Hepatocyte (in vitro differentiated cells): ENCODE results near the gene ADSL. TPM values are rescaled to one million over a fixed set of nuclear protein-coding genes. Genes with fewer than 3 reads are reported as not detected.
A peak's percentile ranks its signal among the peaks of the same experiment; 100 is the strongest.

Experiments used
- DNase-seq: peaks from one replicate; pipeline ENCODE4 v3.0.0-alpha.2; 2016; ENCODE audit warnings: low spot score
- H2AFZ ChIP-seq: fragments of 200-600 bp; sonication (generic); 2 replicates; pipeline ENCODE4 v1.6.0; 2016; ENCODE audit warnings: antibody characterized with exemption, mild to moderate bottlenecking
- H3K27ac ChIP-seq: fragments of 200-600 bp; sonication (generic); 2 replicates; pipeline ENCODE4 v1.5.1; 2016; ENCODE audit warnings: mild to moderate bottlenecking
- H3K27me3 ChIP-seq: fragments of 200-600 bp; sonication (generic); 2 replicates; pipeline ENCODE4 v1.6.1; 2016
- H3K36me3 ChIP-seq: fragments of 200-600 bp; sonication (generic); replicated peaks from 2 replicates; pipeline ENCODE4 v1.5.1; 2016; ENCODE audit warnings: low read depth; ENCODE audit not compliant: insufficient read depth
- H3K4me1 ChIP-seq: fragments of 200-600 bp; sonication (generic); 2 replicates; pipeline ENCODE4 v1.5.1; 2016; ENCODE audit warnings: mild to moderate bottlenecking, moderate library complexity; ENCODE audit not compliant: insufficient read depth
- H3K4me2 ChIP-seq: fragments of 200-600 bp; sonication (generic); 2 replicates; pipeline ENCODE4 v1.6.0; 2016
- H3K4me3 ChIP-seq: fragments of 200-600 bp; sonication (generic); 2 replicates; pipeline ENCODE4 v1.5.1; 2016; ENCODE audit warnings: mild to moderate bottlenecking
- H3K79me2 ChIP-seq: fragments of 200-600 bp; sonication (generic); 2 replicates; pipeline ENCODE4 v1.6.0; 2017; ENCODE audit warnings: mild to moderate bottlenecking
- H3K9me2 ChIP-seq: fragments of 200-600 bp; sonication (generic); replicated peaks from 2 replicates; pipeline ENCODE4 v1.6.0; 2017; ENCODE audit warnings: mild to moderate bottlenecking; ENCODE audit not compliant: insufficient read depth
- H3K9me3 ChIP-seq: fragments of 200-600 bp; sonication (generic); 2 replicates; pipeline ENCODE4 v1.5.1; 2016; ENCODE audit warnings: low read depth, mild to moderate bottlenecking
- H4K20me1 ChIP-seq: fragments of 200-600 bp; sonication (generic); 2 replicates; pipeline ENCODE4 v1.6.0; 2016; ENCODE audit warnings: mild to moderate bottlenecking; ENCODE audit not compliant: insufficient read depth, poor library complexity, severe bottlenecking
- EZH2 ChIP-seq: fragments of 200-600 bp; sonication (generic); IDR thresholded peaks from 2 replicates; pipeline ENCODE4 v1.6.1; 2016; ENCODE audit warnings: antibody characterized with exemption, mild to moderate bottlenecking, borderline replicate concordance
- EZH2phosphoT487 ChIP-seq: fragments of 200-600 bp; sonication (generic); IDR thresholded peaks from one replicate; pipeline ENCODE4 v1.6.1; 2018; ENCODE audit warnings: antibody characterized with exemption, mild to moderate bottlenecking, low read depth, moderate library complexity; ENCODE audit not compliant: unreplicated experiment, severe bottlenecking
- WGBS: methylation state at CpG from one replicate; pipeline ENCODE4 v1.1.6; 2016; ENCODE audit warnings: low lambda C conversion rate; ENCODE audit errors: missing lambda C conversion rate; 5-methylcytosine and 5-hydroxymethylcytosine counted together
- polyA plus RNA-seq: library from polyadenylated mRNA; unstranded; fragments of >200 nt; fragmentation: Nextera tagmentation; extraction: Ambion mirVana; gene quantifications from 2 replicates; pipeline ENCODE4 v1.2.1, GENCODE V29; 2016
- total RNA-seq: library from RNA; depleted of rRNA; stranded (reverse); fragments of >200 nt; gene quantifications from 2 replicates; pipeline ENCODE4 v1.2.3, GENCODE V29; 2014
- TF ChIP-seq, protein P1 (sequence below): fragments of 200-600 bp; sonication (generic); IDR thresholded peaks from 2 replicates; pipeline ENCODE4 v1.5.1; 2016; ENCODE audit warnings: antibody characterized with exemption, mild to moderate bottlenecking; ENCODE audit not compliant: poor library complexity

Gene ADSL
- total and polyA plus RNA-seq, 2 experiments from 2014 or later: 54.8 to 81.8 TPM

DNA sequence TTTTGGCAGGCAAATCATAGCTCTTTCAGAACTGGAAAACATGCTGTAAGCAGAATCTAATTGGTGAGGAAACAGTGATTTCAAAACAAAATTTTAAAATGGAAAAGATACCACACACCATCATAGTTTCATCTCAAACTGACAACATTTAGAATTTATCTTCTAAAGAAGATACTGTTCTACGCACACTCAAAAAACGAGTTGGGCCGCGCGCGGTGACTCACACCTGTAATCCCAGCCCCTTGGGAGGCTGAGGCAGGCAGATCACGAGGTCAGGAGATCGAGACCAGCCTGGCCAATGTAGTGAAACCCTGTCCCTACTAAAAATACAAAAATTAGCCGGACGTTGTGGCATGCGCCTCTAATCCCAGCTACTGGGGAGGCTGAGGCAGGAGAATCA is 44.2 kb upstream of the ADSL start:
- Histone ChIP-seq H3K4me1 (no peaks in the 10 kb centered on the region), H3K79me2 (no peaks in the 10 kb centered on the region), H3K27ac (no peak overlapping the region), H3K4me2 (no peak overlapping the region), H3K9me2 (no peaks in the 10 kb centered on the region), H3K4me3 (no peak overlapping the region), H3K9me3 (no peaks in the 10 kb centered on the region), H4K20me1 (no peaks in the 10 kb centered on the region), H3K36me3 (no peaks in the 10 kb centered on the region), H2AFZ (no peak overlapping the region), H3K27me3 (no peaks in the 10 kb centered on the region)
- WGBS: 98% methylated on average over 11 of the region's 11 CpGs
- TF ChIP-seq, protein P1, sequence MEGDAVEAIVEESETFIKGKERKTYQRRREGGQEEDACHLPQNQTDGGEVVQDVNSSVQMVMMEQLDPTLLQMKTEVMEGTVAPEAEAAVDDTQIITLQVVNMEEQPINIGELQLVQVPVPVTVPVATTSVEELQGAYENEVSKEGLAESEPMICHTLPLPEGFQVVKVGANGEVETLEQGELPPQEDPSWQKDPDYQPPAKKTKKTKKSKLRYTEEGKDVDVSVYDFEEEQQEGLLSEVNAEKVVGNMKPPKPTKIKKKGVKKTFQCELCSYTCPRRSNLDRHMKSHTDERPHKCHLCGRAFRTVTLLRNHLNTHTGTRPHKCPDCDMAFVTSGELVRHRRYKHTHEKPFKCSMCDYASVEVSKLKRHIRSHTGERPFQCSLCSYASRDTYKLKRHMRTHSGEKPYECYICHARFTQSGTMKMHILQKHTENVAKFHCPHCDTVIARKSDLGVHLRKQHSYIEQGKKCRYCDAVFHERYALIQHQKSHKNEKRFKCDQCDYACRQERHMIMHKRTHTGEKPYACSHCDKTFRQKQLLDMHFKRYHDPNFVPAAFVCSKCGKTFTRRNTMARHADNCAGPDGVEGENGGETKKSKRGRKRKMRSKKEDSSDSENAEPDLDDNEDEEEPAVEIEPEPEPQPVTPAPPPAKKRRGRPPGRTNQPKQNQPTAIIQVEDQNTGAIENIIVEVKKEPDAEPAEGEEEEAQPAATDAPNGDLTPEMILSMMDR: no peak
- TF ChIP-seq EZH2 (no peak), EZH2phosphoT487 (no peak)
- DNase-seq: no peak

DNA sequence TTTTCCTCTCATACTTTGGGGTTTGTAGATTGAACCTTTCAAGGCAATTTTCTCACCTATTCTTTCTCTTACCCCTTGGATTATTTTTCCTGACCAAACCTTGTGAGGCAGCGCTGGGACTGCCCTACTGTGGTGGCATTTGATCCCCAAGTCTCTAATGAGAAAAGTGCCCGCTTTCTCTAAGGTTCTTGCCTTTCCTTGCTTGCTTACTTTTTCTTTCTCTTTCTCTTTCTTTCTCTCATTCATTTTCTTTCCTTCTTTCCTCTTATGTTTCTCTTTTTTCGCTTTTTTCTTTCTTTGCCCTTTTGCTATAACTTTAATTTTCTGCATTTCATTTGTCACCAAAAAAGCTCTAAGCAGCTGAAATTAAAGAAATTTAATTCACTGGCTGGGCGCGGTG is 40.7 kb upstream of the ADSL start:
- no peak for DNase-seq
- H3K9me2 ChIP-seq: no peaks in the 10 kb centered on the region
- no peaks in the 10 kb centered on the region for H3K27me3 ChIP-seq
- no peak overlapping the region for H3K27ac ChIP-seq
- TF ChIP-seq EZH2 (no peak), EZH2phosphoT487 (no peak)
- TF ChIP-seq, protein P1: no peak
- H2AFZ ChIP-seq: no peak overlapping the region
- peaks cover 6% of the 10 kb centered on the region for H3K4me1 ChIP-seq
- H3K79me2 ChIP-seq: no peaks in the 10 kb centered on the region
- WGBS: 98% methylated on average over 5 of the region's 5 CpGs
- no peaks in the 10 kb centered on the region for H3K9me3 ChIP-seq
- H3K4me3 ChIP-seq: no peak overlapping the region
- no peak overlapping the region for H3K4me2 ChIP-seq
- no peaks in the 10 kb centered on the region for H4K20me1 ChIP-seq
- H3K36me3 ChIP-seq: no peaks in the 10 kb centered on the region

- Histone ChIP-seq H3K9me2 (no peaks in the 10 kb centered on the region), H3K4me1 (peaks cover 8% of the 10 kb centered on the region), H4K20me1 (no peaks in the 10 kb centered on the region), H3K4me3 (no peak overlapping the region), H3K36me3 (no peaks in the 10 kb centered on the region), H3K79me2 (peaks cover 5% of the 10 kb centered on the region), H3K4me2 (no peak overlapping the region), H3K9me3 (no peaks in the 10 kb centered on the region), H2AFZ (no peak overlapping the region), H3K27me3 (no peaks in the 10 kb centered on the region), H3K27ac (peak overlapping the region; percentile 73)
- TF ChIP-seq, protein P1: no peak
- TF ChIP-seq EZH2 (no peak), EZH2phosphoT487 (no peak)
- 79% methylated on average over 6 of the region's 6 CpGs for WGBS
- no peak for DNase-seq
Measured at GRCh38 chr22:40308999-40309573, 37.2 kb upstream of the ADSL start.

DNA sequence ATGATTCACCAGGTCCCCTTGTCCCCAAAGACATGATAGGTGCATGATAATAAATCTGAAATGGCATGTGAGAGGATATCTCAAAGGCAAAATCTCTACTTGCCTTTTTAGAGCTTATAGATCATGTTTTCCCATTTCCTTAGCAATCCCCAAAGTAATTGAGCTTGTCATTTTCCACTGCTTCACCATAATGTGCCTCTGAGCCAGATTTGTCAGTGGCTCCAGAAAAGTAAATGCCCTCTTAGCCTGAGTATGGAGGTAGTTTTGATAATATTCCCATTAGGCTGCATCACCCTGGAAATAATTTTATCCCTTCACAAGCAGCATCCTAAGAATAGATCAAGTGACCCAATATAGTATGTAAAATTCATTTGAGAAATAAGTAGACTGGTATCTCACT is 36.7 kb upstream of the ADSL start:
- H3K27me3 ChIP-seq: no peaks in the 10 kb centered on the region
- H2AFZ ChIP-seq: no peak overlapping the region
- peaks cover 8% of the 10 kb centered on the region for H3K4me1 ChIP-seq
- no peak overlapping the region for H3K4me3 ChIP-seq
- TF ChIP-seq, protein P1: no peak
- TF ChIP-seq EZH2phosphoT487 (no peak), EZH2 (no peak)
- H3K27ac ChIP-seq: peak overlapping the region; percentile 73
- H3K36me3 ChIP-seq: no peaks in the 10 kb centered on the region
- DNase-seq: no peak
- H3K79me2 ChIP-seq: peaks cover 5% of the 10 kb centered on the region
- H3K9me2 ChIP-seq: no peaks in the 10 kb centered on the region
- no peaks in the 10 kb centered on the region for H3K9me3 ChIP-seq
- H3K4me2 ChIP-seq: peak overlapping the region; percentile 33
- H4K20me1 ChIP-seq: no peaks in the 10 kb centered on the region
